ENCODE data around the gene IFI30.

IFI30 gene

DNA sequence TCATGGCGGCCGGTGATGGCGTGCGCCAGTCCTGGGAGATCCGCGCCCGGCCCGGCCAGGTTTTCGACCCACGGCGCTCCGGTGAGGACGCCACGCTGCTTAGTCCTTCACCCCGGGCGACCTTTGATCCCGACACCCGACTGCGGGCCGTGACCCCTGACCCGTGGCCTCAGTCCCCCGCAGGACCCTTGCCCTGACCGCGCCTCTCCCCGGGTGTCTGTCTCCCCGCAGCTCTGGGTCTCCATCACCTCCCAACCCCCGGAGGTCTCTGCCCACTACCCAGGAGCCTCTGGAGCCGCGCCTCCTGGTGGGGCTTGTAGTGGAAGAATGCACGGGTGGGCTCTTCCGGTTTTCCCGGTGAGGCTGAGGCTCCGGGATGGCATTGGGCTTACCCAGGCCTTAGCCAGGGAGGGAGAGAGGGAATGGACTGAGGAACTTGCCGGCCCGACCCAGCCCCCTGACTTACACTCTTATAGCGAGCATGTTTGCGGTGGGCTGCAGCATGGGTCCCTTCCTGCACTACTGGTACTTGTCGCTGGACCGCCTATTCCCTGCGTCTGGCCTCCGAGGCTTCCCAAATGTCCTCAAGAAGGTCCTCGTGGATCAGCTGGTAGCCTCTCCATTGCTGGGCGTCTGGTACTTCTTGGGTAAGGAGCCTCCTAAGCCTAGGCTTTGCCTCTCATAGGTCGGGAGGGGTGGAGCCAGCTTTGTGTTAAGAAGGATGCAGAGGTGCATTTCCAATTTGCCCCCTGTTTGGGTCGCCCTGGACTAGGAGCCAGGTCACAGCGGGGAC is 20.0 kb downstream of the IFI30 start:
- TF ChIP-seq, protein P1, sequence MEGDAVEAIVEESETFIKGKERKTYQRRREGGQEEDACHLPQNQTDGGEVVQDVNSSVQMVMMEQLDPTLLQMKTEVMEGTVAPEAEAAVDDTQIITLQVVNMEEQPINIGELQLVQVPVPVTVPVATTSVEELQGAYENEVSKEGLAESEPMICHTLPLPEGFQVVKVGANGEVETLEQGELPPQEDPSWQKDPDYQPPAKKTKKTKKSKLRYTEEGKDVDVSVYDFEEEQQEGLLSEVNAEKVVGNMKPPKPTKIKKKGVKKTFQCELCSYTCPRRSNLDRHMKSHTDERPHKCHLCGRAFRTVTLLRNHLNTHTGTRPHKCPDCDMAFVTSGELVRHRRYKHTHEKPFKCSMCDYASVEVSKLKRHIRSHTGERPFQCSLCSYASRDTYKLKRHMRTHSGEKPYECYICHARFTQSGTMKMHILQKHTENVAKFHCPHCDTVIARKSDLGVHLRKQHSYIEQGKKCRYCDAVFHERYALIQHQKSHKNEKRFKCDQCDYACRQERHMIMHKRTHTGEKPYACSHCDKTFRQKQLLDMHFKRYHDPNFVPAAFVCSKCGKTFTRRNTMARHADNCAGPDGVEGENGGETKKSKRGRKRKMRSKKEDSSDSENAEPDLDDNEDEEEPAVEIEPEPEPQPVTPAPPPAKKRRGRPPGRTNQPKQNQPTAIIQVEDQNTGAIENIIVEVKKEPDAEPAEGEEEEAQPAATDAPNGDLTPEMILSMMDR (IDR thresholded peaks at IDR 0.05), result no peak

DNA sequence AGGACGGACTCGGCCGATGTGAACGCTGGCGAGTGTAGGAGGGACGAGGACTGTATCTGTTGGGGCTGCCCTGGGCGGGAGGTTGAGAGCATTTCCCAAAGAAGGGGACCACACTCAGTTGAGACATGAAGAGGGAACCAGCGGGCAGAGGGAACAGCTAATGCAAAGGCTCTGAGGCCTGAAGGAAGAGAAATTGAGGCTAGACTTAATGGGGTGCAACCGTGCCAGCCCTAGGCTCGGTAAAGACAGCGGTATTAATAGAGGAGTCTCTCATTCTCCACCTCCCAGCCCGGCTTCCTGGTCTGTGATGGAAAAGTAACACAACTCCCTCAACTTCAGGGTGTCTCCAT is 20.5 kb downstream of the IFI30 start:
- TF ChIP-seq, protein P1 (IDR thresholded peaks at IDR 0.05), result no peak

DNA sequence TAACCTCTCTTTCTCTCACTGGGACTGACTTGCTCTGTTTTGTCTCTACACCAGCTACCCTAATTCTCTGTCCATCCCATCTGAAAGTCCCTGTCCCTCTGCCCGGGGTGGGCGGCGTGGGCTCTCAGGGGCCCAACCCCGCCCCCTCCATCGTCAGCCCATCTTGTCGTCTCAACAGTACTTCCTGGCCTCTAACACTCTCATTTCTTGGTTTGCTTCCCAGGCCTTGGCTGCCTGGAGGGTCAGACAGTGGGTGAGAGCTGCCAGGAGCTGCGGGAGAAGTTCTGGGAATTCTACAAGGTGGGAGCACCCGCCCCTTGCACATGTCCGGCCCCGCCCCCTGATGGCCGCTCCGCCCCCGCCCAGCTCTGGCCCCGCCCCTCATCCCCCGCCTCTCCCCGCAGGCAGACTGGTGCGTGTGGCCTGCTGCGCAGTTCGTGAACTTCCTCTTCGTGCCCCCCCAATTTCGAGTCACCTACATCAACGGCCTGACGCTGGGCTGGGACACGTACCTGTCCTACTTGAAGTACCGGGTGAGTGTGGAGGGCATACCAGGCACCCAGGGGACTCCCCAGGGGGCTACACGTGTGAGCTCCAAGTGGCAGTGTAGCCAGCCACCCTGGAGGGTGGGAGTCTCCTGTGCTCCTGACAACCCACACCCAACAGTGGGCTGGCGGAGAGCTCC is 21.1 kb downstream of the IFI30 start:
- TF ChIP-seq, protein P1 (IDR thresholded peaks at IDR 0.05), result no peak

DNA sequence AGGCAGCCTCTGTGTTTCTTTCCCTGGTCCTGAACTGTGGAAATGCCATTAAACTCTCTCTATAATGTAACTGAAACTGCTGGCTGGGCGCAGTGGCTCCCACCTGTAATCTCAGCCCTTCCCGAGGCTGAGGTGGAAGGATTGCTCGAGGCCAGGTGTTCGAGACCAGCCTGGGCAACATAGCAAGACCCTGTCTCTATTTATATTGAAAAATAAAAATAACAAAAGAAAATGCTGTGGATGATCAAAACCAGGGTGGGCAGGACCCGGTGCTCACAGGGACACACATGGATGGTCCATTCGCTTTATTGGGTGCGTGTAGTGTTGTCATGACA is 22.9 kb downstream of the IFI30 start:
- TF ChIP-seq, protein P1 (IDR thresholded peaks at IDR 0.05), result no peak

DNA sequence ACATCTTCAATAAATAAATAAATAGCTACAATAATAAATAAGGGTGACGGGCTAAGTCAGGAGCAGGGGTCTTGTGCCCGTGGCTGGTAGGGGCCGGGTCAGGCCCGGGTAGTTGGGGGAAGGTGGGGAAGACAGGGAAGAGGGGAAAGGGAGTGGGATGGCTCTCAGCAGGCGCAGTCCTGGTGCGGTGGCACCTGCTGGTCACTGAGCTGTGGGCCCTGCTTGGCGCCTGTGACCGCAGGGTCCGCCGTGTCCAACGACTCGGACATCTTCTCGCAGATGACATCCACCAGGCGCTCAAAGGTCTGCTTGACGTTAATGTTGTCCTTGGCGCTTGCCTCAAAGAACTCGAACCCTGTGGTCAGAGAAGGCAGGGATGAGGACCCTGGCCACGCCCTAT is 23.7 kb downstream of the IFI30 start:
- TF ChIP-seq, protein P1 (IDR thresholded peaks at IDR 0.05), result no peak

DNA sequence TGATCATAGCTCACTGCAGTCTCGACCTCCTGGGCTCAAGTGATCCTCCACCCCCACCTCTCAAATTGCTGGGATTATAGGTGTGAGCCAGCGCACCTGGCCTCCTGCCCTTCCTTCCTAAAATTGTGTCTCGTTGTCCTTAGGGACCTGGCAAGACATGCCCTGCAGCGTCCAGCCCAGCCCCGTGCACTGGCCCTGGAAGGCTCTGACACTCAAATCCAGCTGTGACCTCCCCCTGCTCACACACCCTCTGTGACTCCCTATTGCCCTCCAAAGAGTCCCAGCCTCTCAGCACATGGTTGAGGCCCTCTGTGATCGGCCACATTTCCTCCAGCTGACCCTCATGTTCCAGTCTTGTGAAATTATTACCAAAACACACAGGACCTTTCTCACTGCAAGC is 24.3 kb downstream of the IFI30 start:
- TF ChIP-seq, protein P1 (IDR thresholded peaks at IDR 0.05), result no peak

DNA sequence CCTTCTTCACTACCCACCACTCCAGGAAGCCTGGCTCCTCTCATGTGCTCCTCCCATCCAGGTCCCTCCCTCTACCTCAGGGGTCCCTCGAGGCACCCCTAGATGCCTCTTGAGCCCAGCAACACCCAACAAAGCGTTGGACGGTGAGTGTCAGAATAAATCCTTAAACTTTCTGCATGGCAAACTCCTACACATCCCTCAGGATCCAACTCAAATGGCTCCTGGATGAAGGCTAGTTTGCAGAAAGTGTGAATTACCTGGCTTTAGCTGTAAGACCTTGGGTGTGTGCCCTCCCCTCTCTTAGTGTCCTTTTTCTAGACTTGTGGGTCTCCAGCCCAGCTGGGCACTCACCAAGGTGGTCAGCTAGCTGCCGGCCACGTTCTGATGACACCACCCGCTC is 24.8 kb downstream of the IFI30 start:
- TF ChIP-seq, protein P1 (IDR thresholded peaks at IDR 0.05), result no peak

All from LNCAP (cell line).